Fibroblast of the aortic adventitia (primary cell): Measurements from ENCODE around the gene SCAF1. TPM values are rescaled to one million over a fixed set of nuclear protein-coding genes. Genes with fewer than 3 reads are reported as not detected.
A peak's percentile ranks its signal among the peaks of the same experiment; 100 is the strongest.

Experiments
- DNase-seq: peaks from one replicate; pipeline ENCODE4 v3.0.0-alpha.2; 2010; ENCODE audit warnings: low read depth
- H3K4me3 ChIP-seq: 2 replicates; pipeline ENCODE4 v1.5.1; 2011; ENCODE audit warnings: low read depth, mild to moderate bottlenecking, control low read depth, low read length, moderate library complexity
- CTCF ChIP-seq: IDR thresholded peaks from 2 replicates; pipeline ENCODE4 v1.5.1; 2011; ENCODE audit warnings: mild to moderate bottlenecking, low read length, control low read depth, inconsistent platforms; ENCODE audit not compliant: insufficient read depth
- total RNA-seq: library from RNA; depleted of rRNA; stranded (reverse); fragments of >200 nt; gene quantifications from 2 replicates; pipeline ENCODE4 v1.2.3, GENCODE V29; 2012; ENCODE audit warnings: low replicate concordance

The SCAF1 gene
- total RNA-seq, 1 donor = 16.9 TPM

- no peak for DNase-seq
- no peak for TF ChIP-seq CTCF
- H3K4me3 ChIP-seq = peak overlapping the region; percentile 83
These were observed 2.5 kb upstream of the SCAF1 start for GRCh38 chr19:49639401-49640112.

GRCh38 chr19:49640113-49640898 lies 1.7 kb upstream of the SCAF1 start, which contains the start of gene RRAS:
Gene RRAS (minus strand): TSS chr19:49640143. CDS start chr19:49640098, 45 bp downstream.
- H3K4me3 ChIP-seq = peak within 1 kb of the TSS; percentile 83
- no peak for TF ChIP-seq CTCF
- peak; percentile 100 for DNase-seq

- TF ChIP-seq CTCF = no peak
- H3K4me3 ChIP-seq = peak overlapping the region; percentile 98
- no peak for DNase-seq
These were observed 555 bp downstream of the SCAF1 start for GRCh38 chr19:49642492-49643035.

- DNase-seq = no peak
- peak overlapping the region; percentile 98 for H3K4me3 ChIP-seq
- TF ChIP-seq CTCF = no peak
These were observed 1.5 kb downstream of the SCAF1 start for GRCh38 chr19:49643466-49643865.

- no peak for TF ChIP-seq CTCF
- no peak overlapping the region for H3K4me3 ChIP-seq
- no peak for DNase-seq
These were observed 3.6 kb downstream of the SCAF1 start for GRCh38 chr19:49645592-49645991.

GRCh38 chr19:49645995-49646394 lies 4.0 kb downstream of the SCAF1 start:
- TF ChIP-seq CTCF = no peak
- DNase-seq = no peak
- no peak overlapping the region for H3K4me3 ChIP-seq
